GM10266 (cell line): Measurements from ENCODE around the gene NLGN1.

Experiments
- DNase-seq: peaks from one replicate; pipeline ENCODE4 v3.0.0; 2012; ENCODE audit errors: extremely low spot score
- TF ChIP-seq, protein P1 (sequence below): IDR thresholded peaks from 2 replicates; pipeline ENCODE4 v1.5.1; 2012; ENCODE audit warnings: mild to moderate bottlenecking, low read depth; ENCODE audit not compliant: control insufficient read depth, insufficient read depth; ENCODE audit errors: missing control alignments

The NLGN1 gene

DNA sequence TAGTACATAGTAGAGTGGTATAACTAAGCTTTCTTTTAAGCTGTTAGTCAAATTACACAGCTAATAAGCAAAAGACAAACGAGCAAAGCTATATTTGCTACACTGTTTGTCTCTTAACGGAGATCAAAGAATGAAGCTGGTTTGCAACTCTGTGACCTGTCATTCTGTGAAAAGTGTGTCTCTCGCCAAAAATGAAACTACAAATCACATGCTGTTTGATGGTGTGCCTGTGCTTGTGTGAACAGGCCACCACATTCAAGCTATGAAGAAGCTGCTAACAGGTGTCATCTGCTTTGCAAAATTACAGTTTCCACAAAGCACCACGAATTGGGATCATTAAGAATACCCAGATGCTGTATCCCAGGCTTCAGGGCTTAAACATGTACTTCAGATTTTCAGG, 793.8 kb downstream of the NLGN1 start:
- no peak for DNase-seq
- TF ChIP-seq, protein P1, sequence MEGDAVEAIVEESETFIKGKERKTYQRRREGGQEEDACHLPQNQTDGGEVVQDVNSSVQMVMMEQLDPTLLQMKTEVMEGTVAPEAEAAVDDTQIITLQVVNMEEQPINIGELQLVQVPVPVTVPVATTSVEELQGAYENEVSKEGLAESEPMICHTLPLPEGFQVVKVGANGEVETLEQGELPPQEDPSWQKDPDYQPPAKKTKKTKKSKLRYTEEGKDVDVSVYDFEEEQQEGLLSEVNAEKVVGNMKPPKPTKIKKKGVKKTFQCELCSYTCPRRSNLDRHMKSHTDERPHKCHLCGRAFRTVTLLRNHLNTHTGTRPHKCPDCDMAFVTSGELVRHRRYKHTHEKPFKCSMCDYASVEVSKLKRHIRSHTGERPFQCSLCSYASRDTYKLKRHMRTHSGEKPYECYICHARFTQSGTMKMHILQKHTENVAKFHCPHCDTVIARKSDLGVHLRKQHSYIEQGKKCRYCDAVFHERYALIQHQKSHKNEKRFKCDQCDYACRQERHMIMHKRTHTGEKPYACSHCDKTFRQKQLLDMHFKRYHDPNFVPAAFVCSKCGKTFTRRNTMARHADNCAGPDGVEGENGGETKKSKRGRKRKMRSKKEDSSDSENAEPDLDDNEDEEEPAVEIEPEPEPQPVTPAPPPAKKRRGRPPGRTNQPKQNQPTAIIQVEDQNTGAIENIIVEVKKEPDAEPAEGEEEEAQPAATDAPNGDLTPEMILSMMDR, result no peak

DNA sequence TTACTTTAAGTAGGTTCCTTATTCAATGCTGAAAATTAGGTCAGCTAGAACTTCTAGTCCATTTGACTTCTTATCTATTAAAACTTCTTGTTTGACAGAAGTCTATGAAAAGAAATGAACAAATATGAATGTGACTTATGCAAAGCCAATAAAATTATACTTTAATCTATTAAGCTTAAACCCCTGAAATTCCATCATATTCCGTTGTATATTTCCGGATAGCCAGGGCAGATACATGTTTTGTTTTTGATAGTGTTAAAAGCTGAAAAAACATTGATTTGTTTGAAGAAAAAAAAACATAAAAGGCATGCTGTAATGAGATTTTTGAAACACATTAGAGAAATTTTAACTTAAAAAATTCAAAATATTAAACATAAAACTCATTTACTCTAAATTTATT, 794.4 kb downstream of the NLGN1 start:
- TF ChIP-seq, protein P1, result no peak
- DNase-seq, result no peak

DNA sequence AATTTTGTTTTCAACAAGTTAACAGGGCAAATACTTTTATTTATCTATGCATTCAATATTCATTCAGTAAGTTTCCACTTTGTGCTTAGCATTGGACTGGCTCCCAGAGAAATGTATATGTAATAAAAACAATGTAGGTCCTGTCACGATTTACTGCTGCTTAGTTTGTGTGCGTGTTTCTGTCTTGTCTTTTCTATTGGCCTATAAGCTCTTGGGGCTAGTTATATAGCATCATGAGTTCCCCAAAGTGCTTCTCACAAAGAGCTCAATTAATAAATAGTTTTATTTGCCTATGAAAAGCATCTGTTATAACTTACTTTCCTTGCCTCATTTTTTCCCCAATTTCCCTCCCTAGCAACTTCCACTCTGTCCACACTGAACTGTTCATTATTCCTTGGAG, 794.9 kb downstream of the NLGN1 start:
- DNase-seq, result no peak
- TF ChIP-seq, protein P1, result no peak

DNA sequence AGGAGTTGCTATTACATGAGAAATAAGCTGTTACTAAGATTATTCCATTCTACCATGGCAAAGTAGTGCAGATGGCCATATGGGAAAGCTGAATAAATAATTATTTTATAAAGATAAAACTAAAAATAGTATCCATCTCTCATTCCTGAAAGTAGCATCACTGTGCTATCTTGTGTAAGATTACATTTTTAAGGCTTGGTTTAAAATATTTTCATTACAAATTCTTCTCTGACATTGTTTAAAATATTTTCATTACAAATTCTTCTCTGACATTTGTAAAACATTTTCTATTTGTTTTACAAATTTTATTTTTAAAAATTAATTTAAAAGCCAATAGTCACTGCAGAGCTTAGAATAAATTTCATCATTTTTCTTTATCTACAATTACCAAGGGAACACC, 796.1 kb downstream of the NLGN1 start:
- TF ChIP-seq, protein P1, result no peak
- no peak for DNase-seq

DNA sequence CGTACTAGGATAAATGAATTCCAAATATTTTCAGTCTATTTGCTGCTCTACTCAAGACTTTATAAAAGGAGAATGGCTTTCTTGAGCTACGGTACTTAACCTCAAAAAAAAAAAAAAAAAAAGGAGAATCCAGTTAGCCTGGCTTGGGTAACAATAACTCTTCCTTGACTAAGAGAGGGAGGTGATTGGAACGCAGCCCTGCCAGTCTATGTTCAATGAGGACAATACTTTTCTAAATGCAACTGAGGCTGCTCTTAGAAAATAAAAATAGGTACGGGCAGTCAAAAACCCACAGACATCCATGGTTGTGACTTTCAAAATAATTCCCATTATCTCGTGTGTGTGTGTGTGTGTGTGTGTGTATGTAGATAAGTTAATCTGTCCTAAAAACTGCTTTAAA, 799.9 kb downstream of the NLGN1 start:
- DNase-seq, result no peak
- TF ChIP-seq, protein P1, result no peak

DNA sequence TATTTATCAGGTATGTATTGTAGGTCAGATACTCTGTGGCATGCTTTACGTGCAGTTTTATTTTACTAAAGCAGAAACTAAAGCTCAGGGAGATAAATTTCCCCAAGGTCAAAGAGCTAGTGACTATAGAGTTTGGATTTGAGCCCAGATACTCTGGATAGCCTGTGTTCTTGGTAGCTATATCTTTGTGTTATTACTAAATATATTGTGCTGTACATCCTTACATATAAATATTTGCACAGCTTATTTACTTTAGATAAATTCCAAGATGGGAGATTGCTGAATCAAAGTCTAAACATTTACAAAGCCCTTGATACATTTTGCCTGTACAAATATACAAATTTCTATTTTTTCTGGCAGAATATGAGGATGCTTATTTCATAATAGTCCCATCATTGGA, 800.7 kb downstream of the NLGN1 start:
- no peak for DNase-seq
- TF ChIP-seq, protein P1, result no peak

DNA sequence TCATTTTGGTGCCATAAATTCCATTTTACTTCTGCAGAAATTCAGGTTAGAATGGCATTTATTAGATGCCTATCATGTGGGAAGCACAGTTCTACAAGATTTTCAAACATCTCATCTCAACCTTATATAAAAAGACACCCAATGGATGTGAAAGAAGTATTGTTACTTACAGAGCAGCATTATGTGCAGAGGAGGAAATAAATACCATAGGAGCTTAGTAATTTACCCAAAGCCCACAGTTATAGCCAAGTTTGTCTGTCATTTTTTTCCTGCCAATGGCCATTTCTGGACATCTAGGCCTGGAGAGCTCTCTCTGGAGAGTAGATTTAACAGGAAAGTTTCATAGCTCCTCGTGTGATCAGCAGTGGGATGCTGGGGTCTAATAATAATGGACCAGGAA, 802.2 kb downstream of the NLGN1 start:
- TF ChIP-seq, protein P1, result no peak
- DNase-seq, result no peak
